HEK293T (cell line): ENCODE data around the gene LGALS1.

ENCODE experiments used
- BHLHE40 ChIP-seq: fragments of 450-650 bp; IDR thresholded peaks from 2 replicates; pipeline ENCODE4 v1.6.1; 2016; ENCODE audit warnings: mild to moderate bottlenecking, moderate library complexity, borderline replicate concordance
- CTBP1 ChIP-seq: fragments of 450-650 bp; IDR thresholded peaks from 2 replicates; pipeline ENCODE4 v1.6.1; 2016; ENCODE audit warnings: borderline replicate concordance
- ELF4 ChIP-seq: fragments of 450-650 bp; IDR thresholded peaks from 2 replicates; pipeline ENCODE4 v1.6.1; 2017; ENCODE audit warnings: antibody characterized with exemption
- FOXA1 ChIP-seq: fragments of 450-650 bp; IDR thresholded peaks from 2 replicates; pipeline ENCODE4 v1.6.1; 2016; ENCODE audit warnings: mild to moderate bottlenecking
- FOXM1 ChIP-seq: fragments of 450-650 bp; IDR thresholded peaks from 2 replicates; pipeline ENCODE4 v1.6.1; 2017; ENCODE audit warnings: mild to moderate bottlenecking, borderline replicate concordance
- HDGF ChIP-seq: fragments of 450-650 bp; IDR thresholded peaks from 2 replicates; pipeline ENCODE4 v1.6.1; 2017; ENCODE audit warnings: antibody characterized with exemption, borderline replicate concordance
- NFRKB ChIP-seq: fragments of 450-650 bp; IDR thresholded peaks from 2 replicates; pipeline ENCODE4 v1.6.1; 2016; ENCODE audit warnings: mild to moderate bottlenecking, moderate library complexity
- SUZ12 ChIP-seq: fragments of 450-650 bp; IDR thresholded peaks from 2 replicates; pipeline ENCODE4 v1.6.1; 2016; ENCODE audit warnings: mild to moderate bottlenecking

DNA sequence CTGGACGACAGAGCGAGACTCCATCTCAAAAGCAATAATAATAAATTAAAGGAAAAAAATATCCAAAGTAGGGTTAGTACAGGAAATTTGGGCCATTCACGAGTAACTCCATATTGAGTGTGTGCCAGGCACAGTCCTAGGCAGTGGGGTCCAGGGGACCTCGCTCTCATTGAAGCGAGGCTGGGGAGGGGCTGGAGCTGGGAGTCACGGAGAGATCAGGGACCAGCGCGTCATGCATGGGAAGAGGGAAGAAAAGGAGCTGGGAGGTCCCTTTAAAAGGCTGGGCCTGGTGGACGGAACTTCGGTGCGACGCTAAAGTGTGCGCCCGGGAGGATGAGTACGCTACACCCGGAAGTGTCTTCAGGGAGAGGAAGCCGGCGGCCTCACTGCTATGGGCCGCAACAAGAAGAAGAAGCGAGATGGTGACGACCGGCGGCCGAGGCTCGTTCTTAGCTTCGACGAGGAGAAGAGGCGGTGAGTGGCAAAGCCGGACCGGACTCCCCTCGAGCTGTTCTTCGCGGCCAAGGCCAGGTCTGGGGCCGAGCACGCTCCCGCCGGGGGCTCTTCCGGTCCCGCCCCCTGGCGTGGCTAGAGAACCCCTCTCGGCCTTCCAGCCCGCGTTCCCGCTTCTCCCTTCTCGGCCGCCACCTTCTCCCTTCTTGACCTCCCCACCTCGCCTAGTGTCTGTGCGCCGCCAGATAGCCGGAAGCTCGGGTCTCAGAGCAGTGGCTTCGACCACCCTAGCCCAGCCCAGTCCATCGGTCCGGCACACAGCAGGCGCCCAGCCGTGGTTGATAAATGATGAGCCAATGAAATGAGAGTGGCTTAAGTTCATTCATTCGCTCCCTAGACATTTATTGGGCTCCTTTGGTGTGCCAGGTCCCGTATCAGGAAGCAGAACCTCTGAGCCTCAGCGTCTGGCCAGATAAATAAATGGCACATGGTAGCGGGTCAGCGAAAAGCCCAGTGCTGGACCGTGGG, 10.9 kb downstream of the LGALS1 start, which contains the start of gene NOL12:
- TF ChIP-seq NFRKB (no peak), BHLHE40 (no peak), CTBP1 (peak; percentile 92; the same call in 1 of the 2 replicates), FOXA1 (no peak), FOXM1 (no peak), ELF4 (peak; percentile 96), SUZ12 (no peak), HDGF (no peak)
